Effector memory CD4-positive, alpha-beta T cell (primary cell): Measurements from ENCODE around the gene KRT15.

Source experiments
- DNase-seq, 3 donors: peaks; one replicate each; pipeline ENCODE4 v3.0.0-alpha.2; 2020
- H3K27ac ChIP-seq: 2 replicates; pipeline ENCODE4 v1.7.0; 2013; ENCODE audit warnings: mild to moderate bottlenecking, low read length, moderate library complexity; ENCODE audit not compliant: insufficient read depth, poor library complexity, severe bottlenecking
- H3K27me3 ChIP-seq: replicated peaks from 2 replicates; pipeline ENCODE4 v1.7.0; 2013; ENCODE audit warnings: mild to moderate bottlenecking, low read length; ENCODE audit not compliant: insufficient read depth, control insufficient read depth, poor library complexity, severe bottlenecking
- H3K36me3 ChIP-seq: 2 replicates; pipeline ENCODE4 v1.7.0; 2013; ENCODE audit warnings: mild to moderate bottlenecking, low read length, moderate library complexity; ENCODE audit not compliant: control insufficient read depth, insufficient read depth
- H3K4me1 ChIP-seq: 2 replicates; pipeline ENCODE4 v1.7.0; 2013; ENCODE audit warnings: low read length, mild to moderate bottlenecking; ENCODE audit not compliant: control insufficient read depth, insufficient read depth, poor library complexity, severe bottlenecking
- H3K4me3 ChIP-seq: 2 replicates; pipeline ENCODE4 v1.7.0; 2013; ENCODE audit warnings: low read length, low read depth, mild to moderate bottlenecking; ENCODE audit not compliant: insufficient read depth, poor library complexity, severe bottlenecking
- H3K9me3 ChIP-seq: 2 replicates; pipeline ENCODE4 v1.7.0; 2013; ENCODE audit warnings: mild to moderate bottlenecking, low read length, moderate library complexity; ENCODE audit not compliant: control insufficient read depth

Gene KRT15

GRCh38 chr17:41528959-41529353, 10.3 kb upstream of the KRT15 start:
- Histone ChIP-seq H3K27me3 (peaks cover 26% of the 10 kb centered on the region), H3K4me3 (no peak overlapping the region), H3K36me3 (no peaks in the 10 kb centered on the region), H3K27ac (no peak overlapping the region), H3K4me1 (peaks cover 13% of the 10 kb centered on the region), H3K9me3 (no peaks in the 10 kb centered on the region)
- no peak for DNase-seq

- no peaks in the 10 kb centered on the region for H3K9me3 ChIP-seq
- no peaks in the 10 kb centered on the region for H3K36me3 ChIP-seq
- no peak for DNase-seq
- peaks cover 13% of the 10 kb centered on the region for H3K4me1 ChIP-seq
- H3K27me3 ChIP-seq: peaks cover 26% of the 10 kb centered on the region
- H3K4me3 ChIP-seq: peak overlapping the region; percentile 20
- H3K27ac ChIP-seq: no peak overlapping the region
Observed at GRCh38 chr17:41527063-41528023, 8.7 kb upstream of the KRT15 start.

GRCh38 chr17:41524261-41524660, 5.6 kb upstream of the KRT15 start:
- Histone ChIP-seq H3K9me3 (no peaks in the 10 kb centered on the region), H3K4me3 (no peak overlapping the region), H3K4me1 (peaks cover 13% of the 10 kb centered on the region), H3K36me3 (no peaks in the 10 kb centered on the region), H3K27ac (no peak overlapping the region), H3K27me3 (peaks cover 19% of the 10 kb centered on the region)
- DNase-seq: no peak

- Histone ChIP-seq H3K4me3 (no peak overlapping the region), H3K27me3 (peaks cover 18% of the 10 kb centered on the region), H3K9me3 (no peaks in the 10 kb centered on the region), H3K4me1 (peaks cover 13% of the 10 kb centered on the region), H3K36me3 (no peaks in the 10 kb centered on the region), H3K27ac (no peak overlapping the region)
- no peak for DNase-seq
Observed at GRCh38 chr17:41523787-41524186, 5.1 kb upstream of the KRT15 start.

GRCh38 chr17:41523225-41523593, 4.5 kb upstream of the KRT15 start:
- no peak for DNase-seq
- Histone ChIP-seq H3K36me3 (no peaks in the 10 kb centered on the region), H3K4me3 (no peak overlapping the region), H3K27ac (no peak overlapping the region), H3K27me3 (peaks cover 12% of the 10 kb centered on the region), H3K4me1 (peaks cover 12% of the 10 kb centered on the region), H3K9me3 (no peaks in the 10 kb centered on the region)

- H3K27me3 ChIP-seq: peaks cover 5% of the 10 kb centered on the region
- H3K36me3 ChIP-seq: no peaks in the 10 kb centered on the region
- no peaks in the 10 kb centered on the region for H3K9me3 ChIP-seq
- DNase-seq: no peak
- H3K27ac ChIP-seq: no peak overlapping the region
- no peak overlapping the region for H3K4me3 ChIP-seq
- H3K4me1 ChIP-seq: peaks cover 6% of the 10 kb centered on the region
Observed at GRCh38 chr17:41522301-41523224, 3.9 kb upstream of the KRT15 start.

- Histone ChIP-seq H3K27ac (no peak overlapping the region), H3K36me3 (no peaks in the 10 kb centered on the region), H3K27me3 (no peaks in the 10 kb centered on the region), H3K4me3 (no peak overlapping the region), H3K4me1 (no peaks in the 10 kb centered on the region), H3K9me3 (no peaks in the 10 kb centered on the region)
- DNase-seq: no peak
Observed at GRCh38 chr17:41521574-41522261, 3.0 kb upstream of the KRT15 start.

- H3K9me3 ChIP-seq: no peaks in the 10 kb centered on the region
Observed at GRCh38 chr17:41520821-41521521, 2.3 kb upstream of the KRT15 start.

GRCh38 chr17:41519501-41520224, 973 bp upstream of the KRT15 start:
- Histone ChIP-seq H3K27ac (no peak overlapping the region), H3K4me1 (no peaks in the 10 kb centered on the region), H3K36me3 (no peaks in the 10 kb centered on the region), H3K27me3 (no peaks in the 10 kb centered on the region), H3K9me3 (no peaks in the 10 kb centered on the region), H3K4me3 (no peak overlapping the region)
- DNase-seq: no peak

More at GRCh38 chr17:41520821-41521521, 2.3 kb upstream of the KRT15 start:
- no peaks in the 10 kb centered on the region for H3K36me3 ChIP-seq
- DNase-seq: no peak
- H3K27me3 ChIP-seq: no peaks in the 10 kb centered on the region
- no peaks in the 10 kb centered on the region for H3K4me1 ChIP-seq
- no peak overlapping the region for H3K27ac ChIP-seq
- no peak overlapping the region for H3K4me3 ChIP-seq
